Measurements from ENCODE around the gene TXNRD1. TPM values are rescaled to one million over a fixed set of nuclear protein-coding genes. Genes with fewer than 3 reads are reported as not detected.

TXNRD1 gene
- total and polyA plus RNA-seq, 7 experiments from 2014 or later = 19.1 to 73.5 (median 35.6) TPM

- Mint-ChIP-seq H3K4me3 (peak overlapping the region in 8 of 10 donors; percentile 11 to 75 (median 56)), H3K4me1 (peaks cover 0 to 10% (median 7%) of the 10 kb centered on the region in 7 donors), H3K27ac (peak overlapping the region in 4 of 9 donors; percentile 6 to 88 (median 60)), H3K36me3 (no peaks in the 10 kb centered on the region), H3K27me3 (peaks cover 0 to 2% (median 0%) of the 10 kb centered on the region in 5 donors), H3K9me3 (no peaks in the 10 kb centered on the region)
- POLR2A ChIA-PET = interaction anchor here (2.6 kb wide), 1 partner anchor 12 kb away, joined by 11 read pairs; no protein-coding TSS in a partner anchor
- Histone ChIP-seq H3K4me3 (ENCODE audit: low read length) (no peak overlapping the region), H3K9me3 (ENCODE audit: control insufficient read depth in 2 of 3, low read length in 3 of 3) (no peaks in the 10 kb centered on the region), H3K36me3 (ENCODE audit: control insufficient read depth in 2 of 3, insufficient read depth in 3 of 3, low read length in 3 of 3) (no peaks in the 10 kb centered on the region), H3K4me1 (ENCODE audit: control insufficient read depth in 2 of 2, insufficient read depth in 2 of 2, low read length in 2 of 2) (no peaks in the 10 kb centered on the region), H3K27ac (ENCODE audit: low read depth, low read length) (no peak overlapping the region), H3K27me3 (ENCODE audit: control insufficient read depth in 2 of 2, insufficient read depth in 2 of 2, low read length in 2 of 2) (no peaks in the 10 kb centered on the region)
- no peak for DNase-seq
- intact Hi-C loops (cut with micrococcal nuclease) = no loop called here
- CTCF ChIA-PET = interaction anchor here (1.1 kb wide), 1 partner anchor 9 kb away, joined by 3 read pairs; no protein-coding TSS in a partner anchor
- no peak for ATAC-seq
Measured at GRCh38 chr12:104275689-104276088, 60.1 kb downstream of the TXNRD1 start.

DNA sequence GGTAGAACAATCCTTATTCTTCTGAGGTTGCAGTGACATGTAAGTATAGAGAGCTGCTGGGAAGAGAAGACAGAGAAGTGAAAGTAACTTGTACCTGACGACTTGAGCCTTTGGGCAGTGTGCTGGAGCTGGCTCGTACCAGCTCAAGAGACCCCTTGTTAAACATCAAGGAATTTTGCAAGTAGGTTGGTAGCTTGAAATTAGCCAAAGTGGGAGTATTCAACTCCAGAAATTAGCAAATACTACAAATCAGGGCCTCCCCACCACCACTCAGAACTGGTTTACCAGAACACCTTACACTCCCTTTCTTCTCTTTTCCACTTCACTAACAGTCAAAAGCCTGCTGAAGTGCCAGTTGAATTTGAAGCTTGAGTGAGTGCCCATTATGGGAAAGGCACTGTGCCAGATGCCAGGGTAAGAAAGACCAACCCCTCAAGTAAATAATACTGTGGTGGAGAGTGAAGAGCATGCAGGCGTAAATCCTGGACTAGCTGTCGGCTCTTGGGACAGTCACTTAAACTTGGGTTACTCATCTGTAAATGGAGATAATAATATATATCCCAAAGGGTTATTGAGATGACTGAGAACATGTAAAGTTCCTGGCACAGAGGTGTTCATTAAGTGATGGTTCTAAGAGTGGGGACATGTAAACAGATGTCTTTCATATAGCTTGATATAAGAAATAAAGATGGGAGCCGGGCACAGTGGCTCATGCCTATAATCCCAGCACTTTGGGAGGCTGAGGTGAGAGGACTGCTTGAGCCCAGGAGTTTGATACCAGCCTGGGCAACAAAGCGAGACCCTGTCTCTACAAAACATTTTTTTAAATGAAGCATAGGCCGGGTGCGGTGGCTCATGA, 60.9 kb downstream of the TXNRD1 start:
- Histone ChIP-seq H3K4me1 (ENCODE audit: control insufficient read depth in 2 of 2, insufficient read depth in 2 of 2, low read length in 2 of 2) (no peaks in the 10 kb centered on the region), H3K9me3 (ENCODE audit: control insufficient read depth in 2 of 3, low read length in 3 of 3) (no peaks in the 10 kb centered on the region), H3K36me3 (ENCODE audit: control insufficient read depth in 2 of 3, insufficient read depth in 3 of 3, low read length in 3 of 3) (no peaks in the 10 kb centered on the region), H3K27ac (ENCODE audit: low read depth, low read length) (no peak overlapping the region), H3K4me3 (ENCODE audit: low read length) (no peak overlapping the region), H3K27me3 (ENCODE audit: control insufficient read depth in 2 of 2, insufficient read depth in 2 of 2, low read length in 2 of 2) (no peaks in the 10 kb centered on the region)
- Mint-ChIP-seq H3K4me1 (peaks cover 0 to 10% (median 7%) of the 10 kb centered on the region in 7 donors), H3K27ac (peak overlapping the region in 6 of 9 donors; percentile 1 to 88 (median 60)), H3K36me3 (no peaks in the 10 kb centered on the region), H3K9me3 (no peaks in the 10 kb centered on the region), H3K4me3 (peak overlapping the region; percentile 26 to 75 (median 56)), H3K27me3 (peaks cover 0 to 5% (median 1%) of the 10 kb centered on the region in 5 donors)
- DNase-seq = no peak
- intact Hi-C loops (cut with micrococcal nuclease) = no loop called here
- ChIA-PET POLR2A (interaction anchor here (0.6 to 2.6 kb wide), 3 partner anchors 12 to 195 kb away, joined by 4 to 11 read pairs (median 5); no protein-coding TSS in a partner anchor), CTCF (interaction anchor here (1.1 kb wide), 1 partner anchor 8 kb away, joined by 3 read pairs; no protein-coding TSS in a partner anchor)
- peak; percentile 49 for ATAC-seq

- no peaks in the 10 kb centered on the region for H3K9me3 ChIP-seq (ENCODE audit: control insufficient read depth in 2 of 3, low read length in 3 of 3)
- POLR2A ChIA-PET = no interaction called here
- CTCF ChIA-PET = interaction anchor here (1.5 kb wide), 1 partner anchor 21 kb away, joined by 4 read pairs; no protein-coding TSS in a partner anchor
- peaks cover 0 to 11% (median 7%) of the 10 kb centered on the region in 7 donors for H3K4me1 Mint-ChIP-seq
- H3K27ac Mint-ChIP-seq = no peak overlapping the region
- no peaks in the 10 kb centered on the region for H3K36me3 ChIP-seq (ENCODE audit: control insufficient read depth in 2 of 3, insufficient read depth in 3 of 3, low read length in 3 of 3)
- no peak overlapping the region for H3K4me3 Mint-ChIP-seq
- no peak for DNase-seq
- no peak overlapping the region for H3K4me3 ChIP-seq (ENCODE audit: low read length)
- no peak for ATAC-seq
- H3K27me3 ChIP-seq (ENCODE audit: control insufficient read depth in 2 of 2, insufficient read depth in 2 of 2, low read length in 2 of 2) = no peaks in the 10 kb centered on the region
- no peaks in the 10 kb centered on the region for H3K4me1 ChIP-seq (ENCODE audit: control insufficient read depth in 2 of 2, insufficient read depth in 2 of 2, low read length in 2 of 2)
- no peaks in the 10 kb centered on the region for H3K9me3 Mint-ChIP-seq
- H3K27me3 Mint-ChIP-seq = peaks cover 0 to 8% (median 4%) of the 10 kb centered on the region in 5 donors
- no peak overlapping the region for H3K27ac ChIP-seq (ENCODE audit: low read depth, low read length)
- no peaks in the 10 kb centered on the region for H3K36me3 Mint-ChIP-seq
- intact Hi-C loops (cut with micrococcal nuclease) = no loop called here
Measured at GRCh38 chr12:104279164-104279563, 63.6 kb downstream of the TXNRD1 start.

DNA sequence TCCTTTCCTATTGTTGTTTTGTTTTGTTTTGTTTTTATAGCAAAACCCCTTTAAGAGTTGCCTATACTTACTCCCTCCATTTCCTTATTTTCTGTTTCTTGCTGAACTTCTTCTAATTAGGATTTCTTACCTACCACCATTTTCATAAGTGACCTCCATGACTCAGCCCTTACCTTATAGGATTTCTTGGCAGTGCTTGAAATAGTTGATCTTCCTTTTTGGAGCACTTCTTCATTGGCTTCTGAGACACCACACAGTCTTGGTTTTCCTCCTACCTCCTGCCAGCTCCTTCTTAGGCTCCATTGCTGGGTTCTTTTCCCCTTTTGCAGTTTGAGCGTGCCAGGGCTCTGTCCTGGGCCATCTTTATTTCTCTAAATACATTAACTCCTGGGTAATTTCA, 64.5 kb downstream of the TXNRD1 start:
- Mint-ChIP-seq H3K4me3 (no peak overlapping the region), H3K27me3 (peaks cover 0 to 8% (median 4%) of the 10 kb centered on the region in 5 donors), H3K27ac (no peak overlapping the region), H3K4me1 (peaks cover 0 to 12% (median 7%) of the 10 kb centered on the region in 7 donors), H3K36me3 (no peaks in the 10 kb centered on the region), H3K9me3 (no peaks in the 10 kb centered on the region)
- Histone ChIP-seq H3K4me1 (ENCODE audit: control insufficient read depth in 2 of 2, insufficient read depth in 2 of 2, low read length in 2 of 2) (no peaks in the 10 kb centered on the region), H3K27me3 (ENCODE audit: control insufficient read depth in 2 of 2, insufficient read depth in 2 of 2, low read length in 2 of 2) (no peaks in the 10 kb centered on the region), H3K9me3 (ENCODE audit: control insufficient read depth in 2 of 3, low read length in 3 of 3) (no peaks in the 10 kb centered on the region), H3K36me3 (ENCODE audit: control insufficient read depth in 2 of 3, insufficient read depth in 3 of 3, low read length in 3 of 3) (no peaks in the 10 kb centered on the region), H3K4me3 (ENCODE audit: low read length) (no peak overlapping the region), H3K27ac (ENCODE audit: low read depth, low read length) (no peak overlapping the region)
- CTCF ChIA-PET = no interaction called here
- ATAC-seq (no peak), DNase-seq (no peak)
- POLR2A ChIA-PET = interaction anchor here (0.6 kb wide), 1 partner anchor 12 kb away, joined by 3 read pairs; no protein-coding TSS in a partner anchor
- intact Hi-C loops (cut with micrococcal nuclease) = no loop called here

- peaks cover 0 to 8% (median 4%) of the 10 kb centered on the region in 5 donors for H3K27me3 Mint-ChIP-seq
- ChIA-PET CTCF (no interaction called here), POLR2A (no interaction called here)
- H3K4me3 ChIP-seq (ENCODE audit: low read length) = no peak overlapping the region
- DNase-seq (no peak), ATAC-seq (no peak)
- intact Hi-C loops (cut with micrococcal nuclease) = no loop called here
- no peaks in the 10 kb centered on the region for H3K36me3 ChIP-seq (ENCODE audit: control insufficient read depth in 2 of 3, insufficient read depth in 3 of 3, low read length in 3 of 3)
- no peaks in the 10 kb centered on the region for H3K27me3 ChIP-seq (ENCODE audit: control insufficient read depth in 2 of 2, insufficient read depth in 2 of 2, low read length in 2 of 2)
- H3K9me3 Mint-ChIP-seq = no peaks in the 10 kb centered on the region
- H3K4me3 Mint-ChIP-seq = no peak overlapping the region
- H3K4me1 ChIP-seq (ENCODE audit: control insufficient read depth in 2 of 2, insufficient read depth in 2 of 2, low read length in 2 of 2) = no peaks in the 10 kb centered on the region
- H3K9me3 ChIP-seq (ENCODE audit: control insufficient read depth in 2 of 3, low read length in 3 of 3) = no peaks in the 10 kb centered on the region
- peaks cover 3 to 13% (median 8%) of the 10 kb centered on the region in 7 donors for H3K4me1 Mint-ChIP-seq
- H3K27ac Mint-ChIP-seq = no peak overlapping the region
- H3K36me3 Mint-ChIP-seq = no peaks in the 10 kb centered on the region
- no peak overlapping the region for H3K27ac ChIP-seq (ENCODE audit: low read depth, low read length)
Measured at GRCh38 chr12:104280717-104281458, 65.3 kb downstream of the TXNRD1 start.

DNA sequence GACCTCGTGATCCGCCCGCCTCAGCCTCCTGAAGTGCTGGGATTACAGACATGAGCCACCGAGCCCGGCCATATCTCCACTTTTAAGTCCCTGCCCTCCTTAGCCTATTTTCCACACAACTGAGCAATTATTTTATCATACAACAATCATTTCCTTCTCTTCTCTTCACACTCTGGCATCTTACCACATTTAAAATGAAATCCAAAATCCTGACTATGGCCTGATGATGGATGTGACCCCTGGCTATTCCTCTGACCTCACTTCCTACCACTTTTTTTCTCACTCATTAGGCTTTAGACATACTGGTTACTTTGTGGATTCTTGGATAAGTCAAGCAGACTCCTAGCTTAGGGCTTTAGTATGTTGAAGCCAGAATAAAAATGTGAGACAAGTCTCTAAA, 66.1 kb downstream of the TXNRD1 start:
- ChIA-PET CTCF (no interaction called here), POLR2A (no interaction called here)
- no peak overlapping the region for H3K27ac ChIP-seq (ENCODE audit: low read depth, low read length)
- peaks cover 5 to 6% of the 10 kb centered on the region in 2 donors for H3K4me1 ChIP-seq (ENCODE audit: control insufficient read depth in 2 of 2, insufficient read depth in 2 of 2, low read length in 2 of 2)
- Mint-ChIP-seq H3K36me3 (no peaks in the 10 kb centered on the region), H3K27ac (no peak overlapping the region), H3K27me3 (peaks cover 0 to 8% (median 4%) of the 10 kb centered on the region in 5 donors), H3K4me1 (peaks cover 2 to 13% (median 10%) of the 10 kb centered on the region in 7 donors), H3K9me3 (no peaks in the 10 kb centered on the region), H3K4me3 (no peak overlapping the region)
- ATAC-seq = no peak
- no peaks in the 10 kb centered on the region for H3K9me3 ChIP-seq (ENCODE audit: control insufficient read depth in 2 of 3, low read length in 3 of 3)
- DNase-seq = no peak
- intact Hi-C loops (cut with micrococcal nuclease) = no loop called here
- H3K36me3 ChIP-seq (ENCODE audit: control insufficient read depth in 2 of 3, insufficient read depth in 3 of 3, low read length in 3 of 3) = no peaks in the 10 kb centered on the region
- no peaks in the 10 kb centered on the region for H3K27me3 ChIP-seq (ENCODE audit: control insufficient read depth in 2 of 2, insufficient read depth in 2 of 2, low read length in 2 of 2)
- H3K4me3 ChIP-seq (ENCODE audit: low read length) = no peak overlapping the region

All from naive thymus-derived CD4-positive, alpha-beta T cell (primary cell).